Activated CD8-positive, alpha-beta memory T cell treated with anti-CD3 and anti-CD28 coated beads for 36 hours (primary cell): ENCODE results near the gene CS. TPM values are rescaled to one million over a fixed set of nuclear protein-coding genes. Genes with fewer than 3 reads are reported as not detected.

Experiments
- total RNA-seq, 2 experiments: library from RNA; stranded (reverse); gene quantifications; one replicate each; pipeline ENCODE4 v1.2.3, GENCODE V29; 2021

Gene CS
- total RNA-seq, 2 experiments from 2014 or later, result 275 to 283 TPM

Other genes starting within 250 kb of the CS start
- 1 to 10 TPM in 1 of 2 experiments, under 1 TPM in 1; 0.97 to 1.1 TPM for gene ERBB3, start 220.2 kb downstream of the CS start, total RNA-seq
- gene PA2G4, start 195.8 kb downstream of the CS start, total RNA-seq, result 100 to 1,000 TPM; 507 to 514 TPM
- 1,000 to 10,000 TPM; 5,323 to 5,325 TPM for gene RPL41, start 183.7 kb downstream of the CS start, total RNA-seq
- gene ZC3H10, start 182.1 kb downstream of the CS start, total RNA-seq, result 1 to 10 TPM; 9.8 TPM
- gene ESYT1, start 172.1 kb downstream of the CS start, total RNA-seq, result 100 to 1,000 TPM; 193 to 196 TPM
- gene MYL6B, start 147.7 kb downstream of the CS start, total RNA-seq, result 10 to 100 TPM; 68.4 to 75.1 TPM
- gene MYL6, start 142.0 kb downstream of the CS start, total RNA-seq, result 100 to 1,000 TPM; 929 to 938 TPM
- gene SMARCC2, start 110.8 kb downstream of the CS start, total RNA-seq, result 100 to 1,000 TPM; 105 to 108 TPM
- gene RNF41, start 78.4 kb downstream of the CS start, total RNA-seq, result 10 to 100 TPM; 38.9 to 40.2 TPM
- 100 to 1,000 TPM; 103 to 106 TPM for gene NABP2, start 76.0 kb downstream of the CS start, total RNA-seq
- 1 to 10 TPM in 1 of 2 experiments, under 1 TPM in 1; 0.78 to 1.1 TPM for gene SLC39A5, start 70.3 kb downstream of the CS start, total RNA-seq
- 10 to 100 TPM; 56.4 to 56.5 TPM for gene ANKRD52, start 41.9 kb downstream of the CS start, total RNA-seq
- gene COQ10A, start 33.4 kb downstream of the CS start, total RNA-seq, result 10 to 100 TPM; 10.2 to 12.1 TPM
- 100 to 1,000 TPM; 180 to 185 TPM for gene CNPY2, start 15.7 kb upstream of the CS start, total RNA-seq
- gene PAN2, start 33.7 kb upstream of the CS start, total RNA-seq, result 10 to 100 TPM; 25.5 to 25.8 TPM
- 10 to 100 TPM; 45.9 to 46.1 TPM for gene IL23A, start 38.6 kb upstream of the CS start, total RNA-seq
- 10 to 100 TPM; 53.1 to 54.1 TPM for gene STAT2, start 59.8 kb upstream of the CS start, total RNA-seq
- gene APOF, start 62.5 kb upstream of the CS start, total RNA-seq, result not detected
- gene TIMELESS, start 149.1 kb upstream of the CS start, total RNA-seq, result 10 to 100 TPM; 60.3 to 62.5 TPM
- not detected for gene MIP, start 154.3 kb upstream of the CS start, total RNA-seq
- 1 to 10 TPM; 3.8 to 3.9 TPM for gene SPRYD4, start 168.2 kb upstream of the CS start, total RNA-seq
- 1 to 10 TPM; 2.5 to 3.1 TPM for gene GLS2, start 187.8 kb upstream of the CS start, total RNA-seq
- 1 to 10 TPM; 4.8 to 5.1 TPM for gene RBMS2, start 221.5 kb upstream of the CS start, total RNA-seq